ENCODE results near the gene INTS2.

DNA sequence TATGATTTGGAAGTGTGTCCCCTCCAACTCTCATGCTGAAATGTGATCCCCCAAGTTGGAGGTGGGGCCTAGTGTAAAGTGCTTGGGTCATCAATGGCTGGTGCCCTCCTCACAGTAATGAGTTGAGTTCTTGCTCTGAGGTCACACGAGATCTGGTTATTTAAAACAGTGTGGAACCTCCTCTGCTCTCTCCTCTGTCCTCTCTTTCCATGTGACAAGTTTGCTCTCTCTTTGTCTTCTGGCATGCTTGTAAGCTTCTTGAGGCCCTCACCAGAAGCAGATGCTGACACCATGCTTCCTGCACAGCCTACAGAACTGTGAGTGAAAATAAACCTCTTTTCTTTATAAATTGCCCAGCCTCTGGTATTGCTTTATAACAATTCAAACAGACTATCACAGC lies 84.3 kb downstream of the INTS2 start:
- TF ChIP-seq, protein P1, sequence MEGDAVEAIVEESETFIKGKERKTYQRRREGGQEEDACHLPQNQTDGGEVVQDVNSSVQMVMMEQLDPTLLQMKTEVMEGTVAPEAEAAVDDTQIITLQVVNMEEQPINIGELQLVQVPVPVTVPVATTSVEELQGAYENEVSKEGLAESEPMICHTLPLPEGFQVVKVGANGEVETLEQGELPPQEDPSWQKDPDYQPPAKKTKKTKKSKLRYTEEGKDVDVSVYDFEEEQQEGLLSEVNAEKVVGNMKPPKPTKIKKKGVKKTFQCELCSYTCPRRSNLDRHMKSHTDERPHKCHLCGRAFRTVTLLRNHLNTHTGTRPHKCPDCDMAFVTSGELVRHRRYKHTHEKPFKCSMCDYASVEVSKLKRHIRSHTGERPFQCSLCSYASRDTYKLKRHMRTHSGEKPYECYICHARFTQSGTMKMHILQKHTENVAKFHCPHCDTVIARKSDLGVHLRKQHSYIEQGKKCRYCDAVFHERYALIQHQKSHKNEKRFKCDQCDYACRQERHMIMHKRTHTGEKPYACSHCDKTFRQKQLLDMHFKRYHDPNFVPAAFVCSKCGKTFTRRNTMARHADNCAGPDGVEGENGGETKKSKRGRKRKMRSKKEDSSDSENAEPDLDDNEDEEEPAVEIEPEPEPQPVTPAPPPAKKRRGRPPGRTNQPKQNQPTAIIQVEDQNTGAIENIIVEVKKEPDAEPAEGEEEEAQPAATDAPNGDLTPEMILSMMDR (IDR thresholded peaks at IDR 0.05; ENCODE audit: borderline replicate concordance, extremely low read depth, low read length, poor library complexity, severe bottlenecking) = no peak
- no peak for TF ChIP-seq EZH2 (IDR thresholded peaks at IDR 0.05; ENCODE audit: borderline replicate concordance, low read depth, low read length, severe bottlenecking)
